ENCODE data around the gene APAF1.

DNA sequence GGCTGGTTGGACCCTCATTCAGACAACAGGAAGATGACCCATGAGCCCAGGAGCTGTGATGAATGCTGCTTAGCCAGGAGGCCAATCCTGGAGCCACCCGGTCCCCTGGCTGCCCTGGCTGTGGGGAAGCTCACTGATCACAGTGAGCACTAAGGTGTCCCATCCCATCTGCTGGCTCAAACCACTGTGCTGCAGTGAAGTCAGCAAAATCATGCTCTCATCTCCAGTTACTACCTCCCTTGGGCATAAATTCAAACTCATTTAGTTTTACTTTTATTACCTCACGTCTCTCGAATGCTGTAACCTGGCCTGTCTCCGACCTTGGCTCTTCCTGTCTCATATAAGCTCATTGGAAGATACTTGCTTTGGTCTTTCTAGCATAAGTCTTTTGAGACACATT is 112.4 kb downstream of the APAF1 start:
- TF ChIP-seq, protein P1, sequence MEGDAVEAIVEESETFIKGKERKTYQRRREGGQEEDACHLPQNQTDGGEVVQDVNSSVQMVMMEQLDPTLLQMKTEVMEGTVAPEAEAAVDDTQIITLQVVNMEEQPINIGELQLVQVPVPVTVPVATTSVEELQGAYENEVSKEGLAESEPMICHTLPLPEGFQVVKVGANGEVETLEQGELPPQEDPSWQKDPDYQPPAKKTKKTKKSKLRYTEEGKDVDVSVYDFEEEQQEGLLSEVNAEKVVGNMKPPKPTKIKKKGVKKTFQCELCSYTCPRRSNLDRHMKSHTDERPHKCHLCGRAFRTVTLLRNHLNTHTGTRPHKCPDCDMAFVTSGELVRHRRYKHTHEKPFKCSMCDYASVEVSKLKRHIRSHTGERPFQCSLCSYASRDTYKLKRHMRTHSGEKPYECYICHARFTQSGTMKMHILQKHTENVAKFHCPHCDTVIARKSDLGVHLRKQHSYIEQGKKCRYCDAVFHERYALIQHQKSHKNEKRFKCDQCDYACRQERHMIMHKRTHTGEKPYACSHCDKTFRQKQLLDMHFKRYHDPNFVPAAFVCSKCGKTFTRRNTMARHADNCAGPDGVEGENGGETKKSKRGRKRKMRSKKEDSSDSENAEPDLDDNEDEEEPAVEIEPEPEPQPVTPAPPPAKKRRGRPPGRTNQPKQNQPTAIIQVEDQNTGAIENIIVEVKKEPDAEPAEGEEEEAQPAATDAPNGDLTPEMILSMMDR (IDR thresholded peaks at IDR 0.05) = no peak
- TF ChIP-seq POLR2A (IDR thresholded peaks at IDR 0.05) = no peak
